WTC11 (cell line): ENCODE results near the gene AFF3.

Source experiments
- CREB1 ChIP-seq: sonication (generic); formaldehyde crosslinking; IDR thresholded peaks from 2 replicates; pipeline ENCODE4 v1.8.0; 2023; ENCODE audit warnings: mild to moderate bottlenecking, missing genetic modification reagents
- NFE2L1 ChIP-seq: sonication (generic); formaldehyde crosslinking; IDR thresholded peaks from 2 replicates; pipeline ENCODE4 v1.8.1; 2023; ENCODE audit warnings: missing genetic modification reagents
- NR1H2 ChIP-seq: sonication (generic); formaldehyde crosslinking; IDR thresholded peaks from 2 replicates; pipeline ENCODE4 v1.9.0; 2021; ENCODE audit warnings: mild to moderate bottlenecking, moderate library complexity, missing genetic modification reagents
- ZNF423 ChIP-seq: fragments of 250-450 bp; sonication (Bioruptor Pico); IDR thresholded peaks from 2 replicates; pipeline ENCODE4 v2.1.2; 2022; ENCODE audit warnings: mild to moderate bottlenecking, moderate library complexity
- TF ChIP-seq, protein P1 (sequence below): sonication (generic); formaldehyde crosslinking; IDR thresholded peaks from 2 replicates; pipeline ENCODE4 v1.8.1; 2022; ENCODE audit warnings: missing genetic modification reagents, borderline replicate concordance
- TF ChIP-seq, protein P2 (sequence below): sonication (generic); formaldehyde crosslinking; conservative IDR thresholded peaks from 2 replicates; pipeline ENCODE4 v1.8.1; 2023; ENCODE audit warnings: mild to moderate bottlenecking, low read depth, missing genetic modification reagents, moderate library complexity
- TF ChIP-seq, protein P3 (sequence below): fragments of 200-600 bp; IDR thresholded peaks from 2 replicates; pipeline ENCODE4 v1.8.0; 2022; ENCODE audit warnings: antibody characterized with exemption

- TF ChIP-seq, protein P1, sequence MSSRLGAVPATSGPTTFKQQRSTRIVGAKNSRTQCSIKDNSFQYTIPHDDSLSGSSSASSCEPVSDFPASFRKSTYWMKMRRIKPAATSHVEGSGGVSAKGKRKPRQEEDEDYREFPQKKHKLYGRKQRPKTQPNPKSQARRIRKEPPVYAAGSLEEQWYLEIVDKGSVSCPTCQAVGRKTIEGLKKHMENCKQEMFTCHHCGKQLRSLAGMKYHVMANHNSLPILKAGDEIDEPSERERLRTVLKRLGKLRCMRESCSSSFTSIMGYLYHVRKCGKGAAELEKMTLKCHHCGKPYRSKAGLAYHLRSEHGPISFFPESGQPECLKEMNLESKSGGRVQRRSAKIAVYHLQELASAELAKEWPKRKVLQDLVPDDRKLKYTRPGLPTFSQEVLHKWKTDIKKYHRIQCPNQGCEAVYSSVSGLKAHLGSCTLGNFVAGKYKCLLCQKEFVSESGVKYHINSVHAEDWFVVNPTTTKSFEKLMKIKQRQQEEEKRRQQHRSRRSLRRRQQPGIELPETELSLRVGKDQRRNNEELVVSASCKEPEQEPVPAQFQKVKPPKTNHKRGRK (CRISPR knock-in tag): no peak
- TF ChIP-seq, protein P2, sequence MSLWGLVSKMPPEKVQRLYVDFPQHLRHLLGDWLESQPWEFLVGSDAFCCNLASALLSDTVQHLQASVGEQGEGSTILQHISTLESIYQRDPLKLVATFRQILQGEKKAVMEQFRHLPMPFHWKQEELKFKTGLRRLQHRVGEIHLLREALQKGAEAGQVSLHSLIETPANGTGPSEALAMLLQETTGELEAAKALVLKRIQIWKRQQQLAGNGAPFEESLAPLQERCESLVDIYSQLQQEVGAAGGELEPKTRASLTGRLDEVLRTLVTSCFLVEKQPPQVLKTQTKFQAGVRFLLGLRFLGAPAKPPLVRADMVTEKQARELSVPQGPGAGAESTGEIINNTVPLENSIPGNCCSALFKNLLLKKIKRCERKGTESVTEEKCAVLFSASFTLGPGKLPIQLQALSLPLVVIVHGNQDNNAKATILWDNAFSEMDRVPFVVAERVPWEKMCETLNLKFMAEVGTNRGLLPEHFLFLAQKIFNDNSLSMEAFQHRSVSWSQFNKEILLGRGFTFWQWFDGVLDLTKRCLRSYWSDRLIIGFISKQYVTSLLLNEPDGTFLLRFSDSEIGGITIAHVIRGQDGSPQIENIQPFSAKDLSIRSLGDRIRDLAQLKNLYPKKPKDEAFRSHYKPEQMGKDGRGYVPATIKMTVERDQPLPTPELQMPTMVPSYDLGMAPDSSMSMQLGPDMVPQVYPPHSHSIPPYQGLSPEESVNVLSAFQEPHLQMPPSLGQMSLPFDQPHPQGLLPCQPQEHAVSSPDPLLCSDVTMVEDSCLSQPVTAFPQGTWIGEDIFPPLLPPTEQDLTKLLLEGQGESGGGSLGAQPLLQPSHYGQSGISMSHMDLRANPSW (CRISPR knock-in tag): no peak
- TF ChIP-seq, protein P3, sequence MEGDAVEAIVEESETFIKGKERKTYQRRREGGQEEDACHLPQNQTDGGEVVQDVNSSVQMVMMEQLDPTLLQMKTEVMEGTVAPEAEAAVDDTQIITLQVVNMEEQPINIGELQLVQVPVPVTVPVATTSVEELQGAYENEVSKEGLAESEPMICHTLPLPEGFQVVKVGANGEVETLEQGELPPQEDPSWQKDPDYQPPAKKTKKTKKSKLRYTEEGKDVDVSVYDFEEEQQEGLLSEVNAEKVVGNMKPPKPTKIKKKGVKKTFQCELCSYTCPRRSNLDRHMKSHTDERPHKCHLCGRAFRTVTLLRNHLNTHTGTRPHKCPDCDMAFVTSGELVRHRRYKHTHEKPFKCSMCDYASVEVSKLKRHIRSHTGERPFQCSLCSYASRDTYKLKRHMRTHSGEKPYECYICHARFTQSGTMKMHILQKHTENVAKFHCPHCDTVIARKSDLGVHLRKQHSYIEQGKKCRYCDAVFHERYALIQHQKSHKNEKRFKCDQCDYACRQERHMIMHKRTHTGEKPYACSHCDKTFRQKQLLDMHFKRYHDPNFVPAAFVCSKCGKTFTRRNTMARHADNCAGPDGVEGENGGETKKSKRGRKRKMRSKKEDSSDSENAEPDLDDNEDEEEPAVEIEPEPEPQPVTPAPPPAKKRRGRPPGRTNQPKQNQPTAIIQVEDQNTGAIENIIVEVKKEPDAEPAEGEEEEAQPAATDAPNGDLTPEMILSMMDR: no peak
- TF ChIP-seq NFE2L1 (no peak), NR1H2 (CRISPR knock-in tag) (no peak), CREB1 (CRISPR knock-in tag) (no peak), ZNF423 (CRISPR knock-in tag) (no peak)
These were observed at the start of gene AFF3 for GRCh38 chr2:100142393-100142792.
